ENCODE data around the gene GDI2.
"Not testable (repeated sequence)": the region's sequence is repeated elsewhere in the genome, so short reads cannot be mapped to it uniquely, and the experiment has no call there.

GDI2 gene

GRCh38 chr10:5827841-5828240 is 14.6 kb upstream of the GDI2 start:
- no peak for DNase-seq

DNA sequence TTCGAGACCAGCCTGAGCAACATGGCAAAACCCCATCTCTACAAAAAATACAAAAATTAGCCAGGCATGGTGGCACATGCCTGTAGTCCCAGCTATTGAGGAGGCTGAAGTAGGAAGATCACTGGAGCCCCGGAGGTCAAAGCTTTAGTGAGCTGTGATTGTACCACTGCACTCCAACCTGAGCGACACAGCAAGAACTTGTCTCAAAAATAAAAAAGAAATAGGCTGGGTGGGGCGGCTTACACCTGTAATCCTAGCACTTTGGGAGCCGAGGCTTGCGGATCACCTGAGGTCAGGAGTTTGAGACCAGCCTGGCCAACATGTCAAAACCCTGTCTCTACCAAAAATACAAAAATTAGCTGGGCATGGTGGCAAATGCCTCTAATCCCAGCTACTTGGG is 13.3 kb upstream of the GDI2 start:
- not testable (repeated sequence) for DNase-seq

GRCh38 chr10:5818894-5819293 is 5.7 kb upstream of the GDI2 start:
- DNase-seq = no peak

DNA sequence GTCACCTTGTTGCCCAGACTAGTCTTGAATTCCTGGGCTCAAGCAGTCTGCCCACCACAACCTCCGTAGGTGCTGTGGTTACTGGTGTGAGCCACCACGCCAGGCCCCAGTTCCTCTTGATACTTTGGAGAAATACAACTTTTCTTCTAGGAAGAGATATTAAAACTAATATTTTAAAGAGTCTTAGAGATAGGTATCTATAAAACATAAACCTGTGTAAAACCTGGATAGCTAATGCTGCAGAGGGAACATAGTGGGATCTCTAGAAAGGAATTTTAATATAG is 4.8 kb upstream of the GDI2 start:
- no peak for DNase-seq

DNA sequence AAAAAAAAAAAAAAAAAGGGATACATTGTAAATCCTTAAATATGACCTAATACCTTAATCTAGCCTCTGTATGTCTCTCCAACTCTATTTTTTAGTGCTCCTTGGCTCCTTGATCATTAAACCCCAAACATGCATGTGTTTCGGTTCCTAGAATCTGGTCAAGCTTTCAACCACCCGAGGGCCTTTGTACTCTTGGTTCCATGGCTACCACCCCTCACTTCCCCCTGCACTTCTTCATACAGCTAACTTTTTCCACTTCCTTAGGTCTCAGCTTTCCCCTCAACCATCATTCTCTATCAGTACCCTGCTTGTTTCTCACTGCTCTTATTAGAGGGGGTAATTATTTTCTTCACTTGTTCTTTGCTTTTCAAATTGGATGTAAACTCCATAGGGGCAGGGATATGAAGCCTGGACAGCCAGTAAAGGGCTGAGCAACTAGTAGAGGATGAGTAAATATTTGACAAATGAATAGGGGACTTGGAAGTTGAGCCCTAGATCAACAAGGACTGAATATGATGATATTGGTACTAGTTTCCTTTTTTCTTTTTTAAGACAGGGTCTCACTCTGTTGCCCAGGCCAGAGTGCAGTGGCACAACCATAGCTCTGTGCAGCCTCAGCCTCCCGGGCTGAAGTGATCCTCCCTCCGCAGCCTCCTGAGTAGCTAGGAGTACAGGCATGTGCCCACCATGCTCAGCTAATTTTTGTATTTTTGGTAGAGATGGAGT is 4.3 kb upstream of the GDI2 start:
- DNase-seq = no peak

GRCh38 chr10:5816170-5816569 is 2.9 kb upstream of the GDI2 start:
- DNase-seq = no peak

DNA sequence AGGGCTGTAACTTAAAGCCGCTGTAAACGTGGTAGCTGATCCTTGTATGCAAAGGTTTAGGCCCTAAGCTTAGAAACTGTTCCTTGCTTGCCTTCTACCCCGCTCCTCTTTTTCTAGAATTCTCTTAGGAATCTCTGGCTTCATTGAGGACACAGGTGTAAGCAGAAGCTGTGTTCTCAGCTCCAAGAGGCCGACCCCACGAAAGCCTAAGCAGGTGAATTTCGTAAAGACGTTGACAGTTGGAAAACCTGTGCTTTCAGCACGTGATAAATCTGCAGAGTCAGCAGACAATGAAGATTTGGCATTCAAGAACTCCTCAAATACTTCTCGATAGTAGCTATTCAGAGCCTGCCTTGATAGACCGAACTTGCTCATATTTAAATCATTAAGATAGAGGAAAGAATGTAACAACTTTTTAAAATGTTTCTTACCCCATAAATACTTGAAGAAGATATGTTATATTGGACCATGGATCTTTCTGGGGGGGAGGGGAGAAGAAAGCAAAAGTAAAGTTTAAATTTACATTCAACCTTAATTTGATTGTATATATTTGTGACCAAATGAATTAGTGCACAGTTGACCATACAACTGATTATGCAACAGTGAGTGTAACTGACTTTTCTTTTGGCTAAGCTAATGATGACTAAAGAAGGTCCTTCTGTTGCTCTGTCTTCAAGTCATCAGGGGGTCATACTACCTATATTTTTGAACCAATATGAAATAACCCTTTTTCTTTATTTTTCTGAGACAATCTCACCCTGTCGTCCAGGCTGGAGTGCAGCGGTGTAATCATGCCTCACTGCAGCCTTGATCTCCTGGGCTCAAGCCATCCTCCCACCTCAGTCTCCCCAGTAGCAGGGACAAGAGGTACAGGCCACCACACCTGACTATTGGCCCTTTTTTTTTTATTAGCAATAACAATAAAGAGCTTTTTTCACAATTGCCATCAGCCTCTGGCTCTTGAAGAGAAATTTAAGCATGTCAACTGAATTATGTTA is 1.2 kb upstream of the GDI2 start:
- DNase-seq = no peak

- no peak for DNase-seq
Measured at GRCh38 chr10:5813091-5813340, 218 bp downstream of the GDI2 start.

- DNase-seq = peak; percentile 29
Measured at GRCh38 chr10:5812283-5813090, 747 bp downstream of the GDI2 start.

DNA sequence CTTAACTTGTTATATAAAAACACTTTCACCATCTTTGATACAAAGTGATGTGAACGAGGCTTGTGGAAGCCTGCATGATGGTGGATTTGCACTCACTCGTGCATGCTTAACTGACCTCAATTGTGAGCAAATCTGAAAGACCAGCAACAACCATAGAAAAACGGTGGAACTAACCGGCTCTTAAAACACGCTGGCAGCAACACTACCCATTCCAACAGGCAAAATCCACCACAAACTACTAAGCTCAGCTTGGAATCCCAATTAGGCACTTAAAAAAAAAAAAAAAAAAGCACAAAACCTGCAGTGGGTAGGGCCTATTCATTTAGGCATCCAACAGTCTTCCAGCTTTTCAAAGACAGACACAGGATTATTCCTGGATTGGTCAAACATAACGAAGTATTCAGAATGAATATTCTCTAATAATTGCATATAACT is 1.8 kb downstream of the GDI2 start:
- no peak for DNase-seq

GRCh38 chr10:5810225-5810624 is 3.0 kb downstream of the GDI2 start:
- DNase-seq = no peak

- DNase-seq = no peak
Measured at GRCh38 chr10:5809527-5810154, 3.6 kb downstream of the GDI2 start.

DNA sequence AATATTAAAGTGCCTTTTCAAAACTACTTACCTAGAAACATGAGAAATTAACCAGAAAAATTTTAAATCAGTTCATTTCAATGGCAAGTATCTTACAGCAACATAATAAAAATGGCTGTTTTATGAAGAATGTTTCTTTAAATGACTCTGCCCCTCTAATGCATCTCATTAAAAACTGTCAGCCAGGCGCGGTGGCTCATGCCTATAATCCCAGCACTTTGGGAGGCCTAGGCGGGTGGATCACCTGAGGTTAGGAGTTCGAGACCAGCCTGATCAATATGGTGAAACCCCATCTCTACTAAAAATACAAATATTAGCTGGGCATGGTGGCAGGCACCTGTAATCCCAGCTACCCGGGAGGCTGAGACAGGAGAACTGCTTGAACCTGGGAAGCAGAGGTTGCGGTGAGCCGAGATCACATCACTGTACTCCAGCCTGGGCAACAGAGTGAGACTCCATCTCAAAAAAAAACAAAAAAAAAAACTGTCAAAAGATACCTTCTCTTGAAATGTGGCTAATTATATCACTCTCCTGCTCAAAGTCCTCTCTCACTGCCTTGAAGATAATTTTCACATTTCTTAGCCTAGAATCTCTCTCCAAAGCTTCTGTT is 4.3 kb downstream of the GDI2 start:
- not testable (repeated sequence) for DNase-seq

GRCh38 chr10:5806745-5807144 is 6.5 kb downstream of the GDI2 start:
- no peak for DNase-seq

- no peak for DNase-seq
Measured at GRCh38 chr10:5805711-5806110, 7.5 kb downstream of the GDI2 start.

DNA sequence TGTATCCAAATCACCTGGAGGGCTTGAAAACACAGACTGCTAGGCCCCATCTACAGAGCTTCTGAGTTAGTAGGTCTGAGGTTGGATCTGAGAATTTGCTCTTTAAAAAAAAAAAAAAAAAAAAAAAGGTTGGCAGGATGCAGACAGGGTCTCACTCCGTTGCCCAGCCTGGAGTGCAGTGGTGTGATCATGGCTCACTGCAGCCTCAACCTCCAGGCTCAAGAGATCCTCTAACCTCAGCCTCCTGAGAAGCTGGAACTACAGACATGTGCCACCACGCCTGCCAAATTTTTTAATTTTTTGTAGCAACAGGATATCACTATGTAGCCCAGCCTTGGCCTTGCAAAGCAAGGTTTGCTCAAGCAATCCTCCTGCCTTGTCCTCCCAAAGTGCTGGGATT is 8.0 kb downstream of the GDI2 start:
- DNase-seq = no peak

DNA sequence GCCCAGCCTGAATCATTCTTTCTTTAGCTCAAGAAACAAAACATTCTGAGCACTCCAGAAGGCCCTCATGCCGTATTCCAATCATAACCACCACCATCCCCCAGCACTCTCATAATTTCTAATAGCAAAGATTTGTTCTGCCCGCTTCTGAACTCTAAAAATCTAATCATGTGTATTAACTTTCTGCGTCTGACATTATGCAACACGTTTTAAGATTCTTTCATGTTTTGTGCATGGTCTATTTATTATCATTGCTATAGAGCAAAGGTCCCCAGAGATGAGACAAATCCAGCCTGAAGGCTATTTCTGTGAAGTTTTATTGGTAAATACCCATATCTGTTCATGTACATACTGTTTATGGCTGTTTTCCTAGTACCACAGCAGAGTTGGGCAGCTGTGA is 8.8 kb downstream of the GDI2 start:
- no peak for DNase-seq

- DNase-seq = no peak
Measured at GRCh38 chr10:5800782-5801181, 12.5 kb downstream of the GDI2 start.

GRCh38 chr10:5794236-5794635 is 19.0 kb downstream of the GDI2 start:
- no peak for DNase-seq

DNA sequence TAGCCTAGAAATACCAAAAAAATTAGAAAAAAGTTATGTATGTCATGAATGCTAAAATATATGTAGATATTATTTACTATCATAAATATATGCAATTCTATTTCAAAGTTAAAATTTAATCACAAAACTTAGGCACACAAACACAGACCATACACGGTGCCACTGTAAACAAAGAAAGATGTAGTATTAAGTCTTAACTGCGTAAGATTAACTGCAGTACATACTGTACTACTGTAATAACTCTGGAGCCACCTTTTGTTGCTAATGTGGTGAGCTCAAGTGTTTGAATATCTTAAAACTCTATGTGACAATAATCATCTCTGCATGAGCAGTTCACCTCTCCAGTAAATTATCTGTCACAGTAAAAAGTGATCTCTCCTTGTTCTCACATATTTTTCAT is 23.6 kb downstream of the GDI2 start:
- no peak for DNase-seq

- no peak for DNase-seq
Measured at GRCh38 chr10:5788969-5789368, 24.3 kb downstream of the GDI2 start.

DNA sequence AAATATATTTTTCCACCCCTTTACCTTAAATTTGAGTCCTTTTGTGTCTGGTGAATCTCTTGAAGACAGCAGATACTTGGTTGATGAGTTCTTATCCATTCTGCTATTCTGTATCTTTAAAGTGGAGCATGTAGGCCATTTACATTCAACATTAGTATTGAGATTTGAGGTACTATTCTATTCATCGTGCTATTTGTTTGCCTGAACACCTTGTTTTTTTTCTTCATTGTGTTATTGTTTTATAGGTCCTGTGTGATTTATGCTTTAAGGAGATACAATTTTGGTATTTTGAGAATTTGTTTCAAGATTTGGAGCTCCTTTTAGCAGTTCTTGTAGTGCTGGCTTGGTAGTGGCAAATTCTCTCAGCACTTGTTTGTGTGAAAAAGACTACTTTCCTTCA is 29.9 kb downstream of the GDI2 start:
- DNase-seq = no peak

DNA sequence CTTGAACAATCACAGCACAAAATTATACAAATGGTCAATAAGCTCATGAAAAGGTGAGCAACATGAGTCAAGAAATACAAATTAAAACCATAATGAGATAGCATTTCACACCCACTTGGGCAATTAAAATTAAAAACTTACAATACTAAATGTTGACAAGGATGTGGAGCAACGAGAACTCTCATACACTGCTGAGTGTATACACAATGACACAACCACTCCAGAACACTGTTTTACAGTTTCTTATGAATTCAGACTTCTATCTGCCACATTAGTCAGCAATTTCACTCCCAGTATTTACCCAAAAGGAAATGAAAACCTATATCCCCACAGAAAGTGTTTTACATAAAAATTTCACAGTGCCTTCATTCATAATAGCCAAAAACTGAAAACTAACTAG is 31.1 kb downstream of the GDI2 start:
- DNase-seq = no peak

Measured in NCI-H2171 (cell line).